Left renal pelvis (tissue), 4 donors: ENCODE measurements around the gene CPNE5. TPM values are rescaled to one million over a fixed set of nuclear protein-coding genes. Genes with fewer than 3 reads are reported as not detected.

ENCODE experiments used
- DNase-seq, 4 donors: peaks; one replicate each; pipeline ENCODE4 v3.0.0-alpha.2; 2013; ENCODE audit warnings: low read depth in 4 of 4, low spot score in 3 of 4
- polyA plus RNA-seq, 4 donors: library from polyadenylated mRNA; unstranded; fragments of 120-200 nt; gene quantifications; one replicate each; pipeline ENCODE4 v1.2.1, GENCODE V29; 2013; ENCODE audit not compliant: insufficient read length in 4 of 4

CPNE5 gene
- polyA plus RNA-seq, 4 donors = 7.7 to 15.0 (median 11.8) TPM

- DNase-seq = no peak
Measured at GRCh38 chr6:36751091-36751490, 88.2 kb downstream of the CPNE5 start.

GRCh38 chr6:36749829-36750489 lies 89.3 kb downstream of the CPNE5 start:
- DNase-seq = no peak

GRCh38 chr6:36746251-36746650 lies 93.0 kb downstream of the CPNE5 start:
- DNase-seq = no peak

GRCh38 chr6:36745836-36746235 lies 93.4 kb downstream of the CPNE5 start:
- no peak for DNase-seq

DNA sequence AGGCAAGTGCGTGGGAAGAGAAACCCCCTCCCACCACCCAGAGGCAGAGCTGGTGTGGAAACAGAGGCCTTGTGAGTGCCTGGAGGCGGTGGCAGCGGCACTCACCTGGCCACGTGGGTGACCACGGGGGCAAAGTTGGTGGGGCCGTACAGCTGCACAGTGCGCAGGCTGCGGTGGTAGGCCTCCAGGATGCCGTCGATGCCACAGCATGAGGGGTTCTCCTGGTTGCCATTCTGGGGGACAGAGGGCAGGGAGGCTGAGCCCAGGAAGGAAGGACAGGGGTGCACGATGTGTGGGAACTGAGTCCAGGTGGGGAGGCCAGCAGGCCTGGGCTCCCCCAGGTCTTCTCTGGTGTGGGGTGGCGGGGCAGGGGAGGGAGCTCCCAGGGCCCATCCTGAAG lies 94.0 kb downstream of the CPNE5 start:
- DNase-seq = no peak

DNA sequence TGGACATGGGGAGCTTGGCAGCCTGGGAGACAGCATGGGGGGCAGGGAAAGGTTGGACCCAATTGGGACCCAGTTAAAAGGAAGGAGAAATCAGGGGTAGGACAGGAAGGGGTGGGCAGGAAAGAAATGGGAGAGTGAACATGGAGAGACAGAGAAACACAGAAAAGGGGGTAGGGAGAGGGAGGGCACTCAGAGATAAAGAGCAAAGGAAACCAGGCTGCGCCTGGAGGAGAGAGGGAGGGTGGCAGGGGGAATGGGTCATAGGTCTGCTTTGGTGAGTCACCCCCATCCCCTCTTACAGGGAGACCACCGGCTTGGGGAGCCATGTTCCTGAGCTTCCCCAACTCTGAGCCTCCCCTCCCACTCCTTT lies 95.0 kb downstream of the CPNE5 start:
- no peak for DNase-seq

DNA sequence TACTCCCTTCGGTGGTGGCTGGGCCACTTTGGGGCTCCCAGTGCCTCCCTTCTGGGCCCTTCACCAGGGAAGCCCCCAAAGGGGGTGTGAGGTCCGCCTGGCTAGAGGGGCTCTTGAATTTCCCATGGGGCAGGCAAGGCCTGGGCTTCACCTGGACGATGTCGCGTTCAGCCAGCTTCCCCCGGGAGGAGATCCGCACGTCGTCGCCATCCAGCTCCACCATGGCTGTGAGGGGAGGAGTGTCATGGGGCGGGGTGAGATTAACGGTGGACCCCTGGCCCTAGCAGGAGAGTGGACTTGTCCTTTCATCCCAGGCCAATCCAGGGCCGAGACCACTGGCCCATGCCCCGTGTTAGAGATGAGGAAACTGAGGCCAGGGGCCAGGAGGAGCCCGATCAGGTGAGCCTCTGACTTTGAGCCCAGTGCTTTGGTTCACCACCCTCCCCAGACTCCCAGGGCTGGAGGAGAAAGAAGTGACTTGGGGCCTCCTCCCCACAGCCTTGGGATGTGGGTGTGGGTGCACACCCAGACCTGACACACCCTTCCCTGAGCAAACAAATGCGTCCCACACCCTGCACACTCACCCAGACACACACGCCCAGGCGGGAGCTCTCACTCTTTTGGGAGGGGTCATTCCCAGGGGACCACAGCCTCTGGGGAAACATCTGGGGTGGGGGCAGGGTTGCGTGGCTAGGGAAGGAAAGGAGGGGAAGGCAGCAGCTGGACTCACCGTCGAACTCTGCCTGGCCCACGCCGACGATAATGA lies 95.5 kb downstream of the CPNE5 start:
- no peak for DNase-seq

DNA sequence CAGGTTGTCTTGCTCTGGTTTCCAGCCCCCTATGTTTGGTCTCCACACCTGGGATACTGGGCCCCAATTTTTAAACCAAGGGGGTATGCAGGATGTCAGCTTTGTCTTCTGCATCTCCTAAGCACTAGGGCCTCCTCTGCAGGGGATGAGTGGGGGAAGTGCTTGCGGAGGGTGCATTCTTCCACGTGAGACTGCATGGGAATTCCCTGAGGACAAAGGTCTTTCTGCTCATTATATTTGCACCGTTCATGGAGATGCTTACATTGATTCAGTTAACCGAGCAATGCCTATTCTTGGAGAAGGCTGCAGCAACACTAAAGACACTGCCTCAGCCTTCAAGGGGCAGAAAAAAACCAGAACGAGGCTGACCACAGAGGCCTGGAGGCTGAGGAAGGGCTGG lies 96.2 kb downstream of the CPNE5 start:
- no peak for DNase-seq

DNA sequence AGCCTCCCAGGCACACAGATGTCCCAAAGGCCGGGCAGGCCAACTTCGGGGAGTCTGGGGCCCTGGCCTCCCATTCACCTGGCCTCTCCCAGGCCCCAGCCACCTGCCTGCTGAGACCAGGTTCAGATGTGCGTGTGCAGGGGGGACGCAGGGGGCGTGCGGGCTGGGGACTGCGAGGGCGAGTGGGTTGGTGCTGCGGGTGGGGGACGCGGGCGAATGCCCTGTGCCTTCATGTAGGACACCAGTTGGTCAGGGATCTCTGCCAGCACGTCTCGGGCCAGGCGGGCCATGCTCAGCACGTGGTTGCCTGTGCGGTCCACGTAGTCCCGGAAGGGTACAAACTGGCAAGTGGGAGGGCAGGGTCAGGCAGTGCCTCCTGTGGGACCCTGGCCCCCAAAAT lies 97.1 kb downstream of the CPNE5 start:
- no peak for DNase-seq

DNA sequence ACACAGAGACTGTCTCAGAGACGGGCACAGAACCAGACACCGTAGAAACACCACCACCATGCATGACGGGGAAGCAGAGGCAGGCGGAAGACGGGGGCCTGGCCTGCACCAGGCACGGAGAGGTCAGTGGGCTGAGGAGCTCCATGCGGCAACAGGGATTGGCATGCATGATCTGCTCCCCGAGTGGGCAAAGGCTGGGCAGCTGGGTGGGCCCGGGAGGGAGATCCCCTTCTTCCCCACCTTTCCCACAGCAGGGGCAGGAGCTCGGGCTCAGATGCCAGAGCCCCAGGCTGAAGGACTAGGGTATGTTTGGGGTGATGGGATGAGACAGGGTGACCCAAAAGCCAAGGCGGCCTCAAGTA lies 98.4 kb downstream of the CPNE5 start:
- DNase-seq = no peak

DNA sequence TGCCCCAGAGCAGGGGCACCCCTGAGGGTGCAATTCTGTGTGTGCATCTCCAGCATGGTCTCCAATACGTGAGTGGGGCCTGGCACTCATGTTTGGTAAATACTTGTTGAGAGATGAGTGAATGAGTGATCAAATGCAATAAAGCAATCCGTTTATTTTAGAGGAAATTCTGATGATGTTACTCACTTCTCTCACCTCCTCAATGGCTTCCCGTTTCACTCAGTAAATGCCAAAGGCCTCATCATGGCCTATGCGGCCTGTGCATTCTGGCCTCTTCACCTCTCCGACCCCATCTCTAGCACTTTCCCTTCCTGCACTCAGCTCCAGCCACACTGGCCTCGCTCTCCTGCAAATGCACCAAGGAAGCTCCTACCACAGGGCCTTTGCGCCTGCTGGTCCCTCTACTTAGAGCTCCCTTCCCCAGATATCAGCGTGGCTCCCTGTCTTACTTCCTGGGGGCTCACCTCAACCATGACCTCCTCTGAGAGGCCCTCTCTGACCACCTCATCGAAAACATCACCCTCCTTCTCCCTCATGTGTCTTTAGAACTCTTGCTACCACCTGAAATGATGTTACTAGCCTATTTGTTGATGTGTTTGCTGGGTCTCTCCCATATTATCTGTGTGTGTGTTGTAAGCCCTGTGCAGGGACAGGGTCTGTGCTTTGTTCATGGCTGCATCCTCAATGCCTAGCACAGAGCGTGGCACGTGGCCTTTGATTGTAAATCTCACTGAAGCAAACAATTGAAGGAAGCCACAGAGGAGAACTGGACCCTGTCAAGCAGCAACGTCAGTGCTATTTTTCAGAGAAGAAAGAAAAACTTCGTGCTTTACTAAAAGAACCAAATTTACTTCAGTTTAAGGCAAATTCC lies 99.1 kb downstream of the CPNE5 start:
- DNase-seq = no peak

GRCh38 chr6:36738108-36738507 lies 101.1 kb downstream of the CPNE5 start:
- DNase-seq = no peak

- DNase-seq = no peak
Measured at GRCh38 chr6:36737043-36737785, 102.0 kb downstream of the CPNE5 start.

- DNase-seq = peak in 1 of 4 donors; percentile 29
Measured at GRCh38 chr6:36735110-36736071, 103.9 kb downstream of the CPNE5 start.

DNA sequence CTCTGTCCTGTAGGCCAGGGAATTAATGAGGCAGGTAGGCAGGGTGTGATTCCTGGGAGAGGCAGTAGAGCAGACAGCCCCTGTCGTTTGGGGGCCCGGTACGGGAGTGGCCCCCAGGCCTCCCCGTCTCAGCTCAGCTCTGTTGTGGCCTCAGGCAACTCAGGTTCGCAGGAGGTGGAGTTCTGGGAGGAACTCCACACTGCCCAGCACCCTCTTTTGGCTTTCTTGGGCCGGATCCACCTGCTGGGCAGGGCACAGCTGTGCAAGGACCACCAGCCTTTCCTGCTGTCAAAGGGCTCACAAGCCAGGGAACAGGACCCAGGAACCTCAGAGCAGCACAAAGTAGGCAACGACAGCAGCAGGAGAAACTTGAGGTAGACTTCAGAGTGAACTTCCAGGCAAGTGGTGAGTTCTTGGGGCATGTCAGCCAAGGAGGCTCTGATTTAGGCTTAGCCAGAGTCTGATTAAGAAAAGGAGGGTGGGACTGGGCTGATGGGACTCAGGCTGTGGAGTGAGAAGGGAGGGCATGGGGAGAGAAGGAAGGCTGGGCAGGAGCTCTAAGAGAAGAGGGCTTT lies 104.7 kb downstream of the CPNE5 start:
- DNase-seq = no peak

- DNase-seq = no peak
Measured at GRCh38 chr6:36733300-36733699, 105.9 kb downstream of the CPNE5 start.

DNA sequence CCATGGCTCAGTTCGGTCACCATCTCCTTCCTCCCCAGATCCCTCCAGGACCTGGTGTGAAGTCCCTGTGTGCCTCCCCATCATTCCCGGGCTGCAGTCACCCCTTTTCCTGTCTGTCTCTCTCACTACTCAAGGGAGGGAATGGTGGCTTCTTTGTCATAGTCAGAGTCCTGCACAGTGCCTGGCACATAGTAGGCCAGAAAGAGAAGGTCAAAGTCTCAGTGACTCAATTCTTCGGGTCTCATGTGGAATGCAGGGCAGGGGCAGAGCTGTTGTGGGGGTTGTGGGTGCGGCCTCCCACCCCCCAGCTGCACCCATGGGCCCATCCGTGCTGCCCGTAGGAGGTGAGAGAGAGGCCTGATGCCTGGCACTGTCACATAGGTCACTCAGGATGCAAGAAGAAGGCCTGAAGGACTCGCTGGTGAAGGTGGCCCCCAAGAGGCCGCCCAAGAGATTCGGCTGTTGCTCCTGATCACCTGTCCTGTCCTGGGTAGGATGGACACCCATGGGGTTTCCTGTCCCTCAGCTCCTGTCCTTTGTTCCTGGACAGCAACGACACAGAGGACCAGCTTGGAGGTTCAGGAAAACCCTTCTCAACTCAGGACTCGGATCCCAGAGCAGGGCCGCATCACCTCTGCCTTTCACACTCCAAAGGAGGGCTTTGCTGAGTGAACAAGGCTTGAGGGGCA lies 107.5 kb downstream of the CPNE5 start:
- no peak for DNase-seq

- DNase-seq = no peak
Measured at GRCh38 chr6:36730424-36731380, 108.5 kb downstream of the CPNE5 start.
